IMR-90 (cell line): ENCODE results near the gene CYFIP1. TPM values are rescaled to one million over a fixed set of nuclear protein-coding genes. Genes with fewer than 3 reads are reported as not detected.

Source experiments
- ATAC-seq: fragments of 200-7000 bp; cut with Tn5 transposase; 2 replicates; pipeline ENCODE4 v1.9.1; 2020; ENCODE audit warnings: low read depth, mild to moderate bottlenecking, moderate library complexity
- BruUV-seq: library from RNA; stranded (reverse); fragments of 400-500 nt; replicated peaks from 2 replicates; lab custom pipeline; 2021; lab: Mats Ljungman, UMichigan
- CTCF ChIA-PET: fragments of 300-600 bp; formaldehyde crosslinking; extraction: SDS; loops from one replicate; lab custom pipeline; 2021; ENCODE audit warnings: antibody characterized with exemption; lab: Yijun Ruan, JAX
- POLR2A ChIA-PET: fragments of 300-600 bp; sonication (Branson Sonifier 250); formaldehyde crosslinking; loops from one replicate; lab custom pipeline; 2022; ENCODE audit warnings: antibody characterized with exemption; ENCODE audit not compliant: unreplicated experiment; lab: Charles Lee
- DNase-seq: peaks from one replicate; pipeline ENCODE4 v3.0.0; 2013
- H2AFZ ChIP-seq: replicated peaks from 2 replicates; pipeline ENCODE3; 2013; ENCODE audit warnings: low read length, mild to moderate bottlenecking; ENCODE audit not compliant: poor library complexity
- H2AK5ac ChIP-seq: 2 replicates; pipeline ENCODE4 v1.6.1; 2013; ENCODE audit warnings: low read depth, low read length, inconsistent platforms
- H2AK9ac ChIP-seq: replicated peaks from 2 replicates; pipeline ENCODE3; 2013; ENCODE audit warnings: mild to moderate bottlenecking, low read depth, low read length, moderate library complexity; ENCODE audit not compliant: poor library complexity
- H2BK120ac ChIP-seq: 2 replicates; pipeline ENCODE4 v1.6.1; 2013; ENCODE audit warnings: low read depth, low read length, inconsistent platforms
- H2BK15ac ChIP-seq: 3 replicates; pipeline ENCODE4 v1.6.1; 2013; ENCODE audit warnings: low read depth, low read length, inconsistent platforms
- H2BK20ac ChIP-seq: 2 replicates; pipeline ENCODE4 v1.6.1; 2013; ENCODE audit warnings: low read depth, mild to moderate bottlenecking, inconsistent platforms, low read length, moderate library complexity
- H2BK5ac ChIP-seq: 2 replicates; pipeline ENCODE4 v1.6.1; 2013; ENCODE audit warnings: mild to moderate bottlenecking, low read depth, low read length, inconsistent platforms; ENCODE audit not compliant: poor library complexity, severe bottlenecking
- H3K14ac ChIP-seq: replicated peaks from 2 replicates; pipeline ENCODE4 v1.6.1; 2013; ENCODE audit warnings: low read depth, low read length, inconsistent platforms
- H3K18ac ChIP-seq: 2 replicates; pipeline ENCODE4 v1.6.1; 2013; ENCODE audit warnings: low read depth, low read length, control low read depth
- H3K23ac ChIP-seq: 2 replicates; pipeline ENCODE4 v1.6.1; 2013; ENCODE audit warnings: low read depth, low read length, inconsistent platforms
- H3K27ac ChIP-seq: 2 replicates; pipeline ENCODE4 v1.5.1; 2013; ENCODE audit warnings: mild to moderate bottlenecking, control low read depth, low read length; ENCODE audit not compliant: insufficient read depth
- H3K27me3 ChIP-seq: 2 replicates; pipeline ENCODE4 v1.6.1; 2013; ENCODE audit warnings: low read length; ENCODE audit not compliant: control insufficient read depth, insufficient read depth
- H3K36me3 ChIP-seq: 2 replicates; pipeline ENCODE4 v1.6.1; 2013; ENCODE audit warnings: low read length, mixed read lengths; ENCODE audit not compliant: control insufficient read depth, insufficient read depth
- H3K4ac ChIP-seq: 2 replicates; pipeline ENCODE4 v1.6.1; 2013; ENCODE audit warnings: low read depth, low read length, inconsistent platforms
- H3K4me1 ChIP-seq: 2 replicates; pipeline ENCODE4 v1.6.1; 2013; ENCODE audit warnings: low read length, mixed read lengths; ENCODE audit not compliant: control insufficient read depth, insufficient read depth
- H3K4me2 ChIP-seq: 2 replicates; pipeline ENCODE4 v1.6.1; 2013; ENCODE audit warnings: low read depth, mild to moderate bottlenecking, control low read depth, low read length, moderate library complexity
- H3K4me3 ChIP-seq: 2 replicates; pipeline ENCODE4 v1.5.1; 2013; ENCODE audit warnings: low read depth, mild to moderate bottlenecking, control low read depth, low read length, moderate library complexity; ENCODE audit not compliant: insufficient read depth
- H3K56ac ChIP-seq: 2 replicates; pipeline ENCODE4 v1.6.1; 2013; ENCODE audit warnings: low read length, inconsistent platforms; ENCODE audit not compliant: insufficient read depth; ENCODE audit errors: extremely low read depth
- H3K79me1 ChIP-seq, 2 experiments: 2 replicates each; pipeline ENCODE4 v1.6.1; 2013; ENCODE audit warnings: low read length in 2 of 2, inconsistent platforms in 1 of 2, low read depth in 1 of 2
- H3K9ac ChIP-seq: 2 replicates; pipeline ENCODE4 v1.6.1; 2013; ENCODE audit warnings: low read depth, low read length, control low read depth
- H3K9me1 ChIP-seq: 2 replicates; pipeline ENCODE4 v1.6.1; 2013; ENCODE audit warnings: low read length, inconsistent platforms; ENCODE audit not compliant: insufficient read depth
- H3K9me3 ChIP-seq: 2 replicates; pipeline ENCODE4 v1.6.1; 2013; ENCODE audit warnings: low read length; ENCODE audit not compliant: control insufficient read depth, insufficient read depth
- H4K20me1 ChIP-seq: 2 replicates; pipeline ENCODE4 v1.6.1; 2013; ENCODE audit warnings: low read length, inconsistent platforms; ENCODE audit not compliant: insufficient read depth
- H4K5ac ChIP-seq: 2 replicates; pipeline ENCODE4 v1.6.1; 2013; ENCODE audit warnings: mild to moderate bottlenecking, low read depth, low read length, control low read depth
- H4K8ac ChIP-seq, 2 experiments: 2 replicates each; pipeline ENCODE4 v1.6.1; 2013; ENCODE audit warnings: low read depth in 2 of 2, low read length in 2 of 2, control low read depth in 1 of 2, inconsistent platforms in 1 of 2
- H4K91ac ChIP-seq: 2 replicates; pipeline ENCODE4 v1.6.1; 2013; ENCODE audit warnings: low read depth, low read length, inconsistent platforms; ENCODE audit not compliant: insufficient read depth
- BHLHE40 ChIP-seq: fragments of 150-350 bp; IDR thresholded peaks from 2 replicates; pipeline ENCODE4 v1.6.1; 2016; ENCODE audit warnings: mild to moderate bottlenecking, low read depth, low read length
- CEBPB ChIP-seq: IDR thresholded peaks from 2 replicates; pipeline ENCODE4 v1.6.1; 2012; ENCODE audit warnings: low read depth, low read length, improper control_type of control experiment
- CHD1 ChIP-seq: IDR thresholded peaks from 2 replicates; pipeline ENCODE4 v1.6.1; 2012; ENCODE audit warnings: low read depth, low read length, improper control_type of control experiment
- ELK1 ChIP-seq: fragments of 150-350 bp; IDR thresholded peaks from 2 replicates; pipeline ENCODE4 v1.6.1; 2016; ENCODE audit warnings: low read depth, mild to moderate bottlenecking, low read length, moderate library complexity, borderline replicate concordance
- FOS ChIP-seq: fragments of 150-350 bp; IDR thresholded peaks from 2 replicates; pipeline ENCODE4 v1.6.1; 2016; ENCODE audit warnings: low read depth, low read length
- MAFK ChIP-seq: IDR thresholded peaks from 2 replicates; pipeline ENCODE4 v1.6.1; 2012; ENCODE audit warnings: low read depth, low read length, improper control_type of control experiment
- MAZ ChIP-seq: IDR thresholded peaks from 2 replicates; pipeline ENCODE4 v1.6.1; 2012; ENCODE audit warnings: low read depth, mild to moderate bottlenecking, low read length, improper control_type of control experiment, moderate library complexity, borderline replicate concordance
- MXI1 ChIP-seq: IDR thresholded peaks from 2 replicates; pipeline ENCODE4 v1.6.1; 2012; ENCODE audit warnings: low read depth, mild to moderate bottlenecking, low read length, moderate library complexity, borderline replicate concordance
- NFE2L2 ChIP-seq: fragments of 150-350 bp; IDR thresholded peaks from 2 replicates; pipeline ENCODE4 v1.6.1; 2016; ENCODE audit warnings: low read depth, mild to moderate bottlenecking, low read length
- POLR2A ChIP-seq: IDR thresholded peaks from 2 replicates; pipeline ENCODE4 v1.6.1; 2012; ENCODE audit warnings: mild to moderate bottlenecking, low read depth, low read length
- RAD21 ChIP-seq: IDR thresholded peaks from 2 replicates; pipeline ENCODE4 v1.6.1; 2012; ENCODE audit warnings: low read length, improper control_type of control experiment
- RCOR1 ChIP-seq: IDR thresholded peaks from 2 replicates; pipeline ENCODE4 v1.6.1; 2012; ENCODE audit warnings: mild to moderate bottlenecking, low read length, improper control_type of control experiment; ENCODE audit not compliant: insufficient replicate concordance
- RFX5 ChIP-seq: IDR thresholded peaks from 2 replicates; pipeline ENCODE4 v1.8.0; 2012; ENCODE audit warnings: low read depth, mild to moderate bottlenecking, low read length, moderate library complexity
- SMC3 ChIP-seq: fragments of 150-350 bp; IDR thresholded peaks from 2 replicates; pipeline ENCODE4 v1.6.1; 2016; ENCODE audit warnings: low read depth, mild to moderate bottlenecking, antibody characterized with exemption, low read length, moderate library complexity
- USF2 ChIP-seq: fragments of 150-350 bp; IDR thresholded peaks from 2 replicates; pipeline ENCODE4 v1.6.1; 2017; ENCODE audit warnings: mild to moderate bottlenecking, antibody characterized with exemption, low read length, low read depth
- WGBS, 2 experiments: methylation state at CpG; one replicate each; pipeline versions ENCODE4 v1.1.5 to v1.1.7; 2013; ENCODE audit warnings: missing lambda C conversion rate in 2 of 2; ENCODE audit not compliant: insufficient read length in 1 of 2; ENCODE audit errors: extremely low coverage in 2 of 2; 5-methylcytosine and 5-hydroxymethylcytosine counted together
- dilution Hi-C: fragments of 300-500 bp; cut with HindIII; formaldehyde crosslinking; loops from one replicate; pipeline ENCODE4 v1.14.3; 2018; ENCODE audit warnings: low sequenced_read_pairs; ENCODE audit not compliant: unreplicated experiment
- in situ Hi-C: fragments of 300-500 bp; cut with MboI; formaldehyde crosslinking; loops from 3 replicates; pipeline ENCODE4 v1.14.3; 2019; ENCODE audit warnings: low sequenced_read_pairs, inconsistent platforms, mixed read lengths
- intact Hi-C: fragments of 100-400 bp; cut with micrococcal nuclease; formaldehyde crosslinking; loops from 2 replicates; pipeline ENCODE4 v1.10.0; 2022
- polyA plus RNA-seq, 3 experiments: library from polyadenylated mRNA; depleted of rRNA; stranded (reverse); fragments of >200 nt; gene quantifications; 2 replicates each; pipeline ENCODE4 v1.2.3, GENCODE V29; 2012; ENCODE audit warnings: low replicate concordance in 1 of 3
- total RNA-seq: library from RNA; depleted of rRNA; stranded (reverse); fragments of >200 nt; gene quantifications from 2 replicates; pipeline ENCODE4 v1.2.3, GENCODE V29; 2012
- TF ChIP-seq, protein P1 (sequence below): conservative IDR thresholded peaks from 2 replicates; pipeline ENCODE4 v1.5.1; 2012; ENCODE audit warnings: mild to moderate bottlenecking, low read depth, low read length, improper control_type of control experiment

CYFIP1 gene
- total and polyA plus RNA-seq, 2 of the 4 experiments (the other 2 are of a cell fraction) = 58.4 to 163 TPM

DNA sequence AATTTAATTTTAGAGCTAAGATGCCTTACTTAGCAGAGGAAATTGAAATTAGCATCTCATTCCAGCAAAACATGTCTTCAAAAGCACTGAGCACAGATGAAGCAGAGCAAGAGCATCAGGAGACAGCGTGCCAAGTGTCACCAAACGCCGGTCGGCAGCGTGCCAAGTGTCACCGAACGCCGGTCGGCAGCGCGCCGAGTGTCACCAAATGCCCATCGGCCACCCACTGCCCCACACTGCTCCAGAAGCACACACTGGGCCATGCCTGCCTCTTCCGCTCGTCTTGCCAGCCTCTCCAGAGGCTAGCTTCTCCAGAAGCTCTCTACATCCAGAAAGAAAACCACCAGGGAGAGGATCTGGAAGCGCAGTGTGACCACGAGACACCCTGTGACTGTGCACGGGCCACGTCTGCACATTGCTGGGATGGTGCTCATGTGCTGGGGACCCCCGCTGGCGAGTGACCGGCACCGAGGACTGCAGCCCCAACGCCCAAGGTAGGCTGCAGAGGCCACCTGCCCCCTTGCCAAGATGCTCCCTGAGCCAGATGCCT lies 37.8 kb downstream of the CYFIP1 start:
- Histone ChIP-seq H3K4me2 (no peak overlapping the region), H3K4me1 (no peaks in the 10 kb centered on the region), H2BK120ac (no peak overlapping the region), H4K5ac (no peak overlapping the region), H2AFZ (no peak overlapping the region), H4K20me1 (peaks cover 18% of the 10 kb centered on the region), H3K56ac (no peak overlapping the region), H2BK20ac (no peak overlapping the region), H2AK5ac (no peak overlapping the region), H3K14ac (no peak overlapping the region), H3K4me3 (no peak overlapping the region), H3K27me3 (no peaks in the 10 kb centered on the region), H2AK9ac (no peak overlapping the region), H2BK5ac (no peak overlapping the region), H3K36me3 (peaks cover 57% of the 10 kb centered on the region), H2BK15ac (no peak overlapping the region), H3K23ac (no peak overlapping the region), H3K27ac (no peak overlapping the region), H3K9me1 (0 out of 2 replicates have a peak, but pooled peaks cover 4% of the 10 kb centered on the region), H3K18ac (no peak overlapping the region), H3K4ac (no peak overlapping the region), H3K9me3 (no peaks in the 10 kb centered on the region), H3K9ac (no peak overlapping the region), H4K8ac (no peak overlapping the region), H4K91ac (no peak overlapping the region), H3K79me1 (peaks cover 13 to 45% of the 10 kb centered on the region in 2 experiments; a peak in 3 of 4 replicates)
- no peak for TF ChIP-seq SMC3
- no peak for TF ChIP-seq MAFK
- TF ChIP-seq MAZ = no peak
- TF ChIP-seq RFX5 = no peak
- TF ChIP-seq CHD1 = no peak
- TF ChIP-seq, protein P1, sequence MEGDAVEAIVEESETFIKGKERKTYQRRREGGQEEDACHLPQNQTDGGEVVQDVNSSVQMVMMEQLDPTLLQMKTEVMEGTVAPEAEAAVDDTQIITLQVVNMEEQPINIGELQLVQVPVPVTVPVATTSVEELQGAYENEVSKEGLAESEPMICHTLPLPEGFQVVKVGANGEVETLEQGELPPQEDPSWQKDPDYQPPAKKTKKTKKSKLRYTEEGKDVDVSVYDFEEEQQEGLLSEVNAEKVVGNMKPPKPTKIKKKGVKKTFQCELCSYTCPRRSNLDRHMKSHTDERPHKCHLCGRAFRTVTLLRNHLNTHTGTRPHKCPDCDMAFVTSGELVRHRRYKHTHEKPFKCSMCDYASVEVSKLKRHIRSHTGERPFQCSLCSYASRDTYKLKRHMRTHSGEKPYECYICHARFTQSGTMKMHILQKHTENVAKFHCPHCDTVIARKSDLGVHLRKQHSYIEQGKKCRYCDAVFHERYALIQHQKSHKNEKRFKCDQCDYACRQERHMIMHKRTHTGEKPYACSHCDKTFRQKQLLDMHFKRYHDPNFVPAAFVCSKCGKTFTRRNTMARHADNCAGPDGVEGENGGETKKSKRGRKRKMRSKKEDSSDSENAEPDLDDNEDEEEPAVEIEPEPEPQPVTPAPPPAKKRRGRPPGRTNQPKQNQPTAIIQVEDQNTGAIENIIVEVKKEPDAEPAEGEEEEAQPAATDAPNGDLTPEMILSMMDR = no peak
- no peak for TF ChIP-seq CEBPB
- TF ChIP-seq FOS = no peak
- TF ChIP-seq MXI1 = no peak
- no peak for TF ChIP-seq RCOR1
- TF ChIP-seq USF2 = no peak
- TF ChIP-seq POLR2A = no peak
- TF ChIP-seq ELK1 = no peak
- TF ChIP-seq NFE2L2 = no peak
- no peak for TF ChIP-seq BHLHE40
- TF ChIP-seq RAD21 = no peak
- dilution Hi-C loops = no loop called here
- intact Hi-C loops = no loop called here
- WGBS, 2 experiments = 89% methylated on average over 19 of the region's 24 CpGs; no CpG with 5 or more reads in 1 of the 2 experiments
- CTCF ChIA-PET = no interaction called here
- in situ Hi-C loops = no loop called here
- no TSS peak for BruUV-seq
- DNase-seq (no peak), ATAC-seq (no peak)
- POLR2A ChIA-PET = no interaction called here
